Stimulated activated CD4-positive, alpha-beta T cell treated with anti-CD3 and anti-CD28 coated beads, Interleukin-2, amount 100 ng/mL, for 24 hours (primary cell): ENCODE data around the gene ADARB1.

Experiments
- DNase-seq, 2 donors: peaks; one replicate each; pipeline ENCODE4 v3.0.0-alpha.2; 2020

The ADARB1 gene

DNA sequence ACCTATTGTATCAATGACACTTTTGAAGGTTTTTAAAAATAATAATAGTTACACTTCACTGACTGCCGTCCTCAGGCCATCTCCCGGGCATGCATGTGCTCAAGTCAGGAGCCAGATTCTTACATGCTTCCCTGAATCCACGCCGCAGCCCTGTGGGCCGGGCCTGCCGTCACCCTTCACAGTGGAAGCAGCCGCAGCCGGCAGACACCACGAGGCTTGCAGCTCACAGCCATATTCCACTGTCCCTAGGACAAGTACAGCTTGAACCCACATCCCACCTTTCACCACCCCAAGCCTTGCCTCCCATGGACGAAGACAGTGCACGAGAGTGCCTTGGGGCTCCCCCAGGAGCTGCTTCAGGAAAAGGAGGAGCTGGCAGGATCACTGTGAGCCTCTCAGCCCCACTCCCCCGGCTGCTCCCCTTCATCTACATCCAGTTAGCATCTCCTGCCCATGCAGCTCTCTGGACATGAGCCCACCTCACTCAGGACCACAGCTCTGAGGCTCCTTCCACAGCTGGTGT, 136.1 kb downstream of the ADARB1 start:
- no peak for DNase-seq

DNA sequence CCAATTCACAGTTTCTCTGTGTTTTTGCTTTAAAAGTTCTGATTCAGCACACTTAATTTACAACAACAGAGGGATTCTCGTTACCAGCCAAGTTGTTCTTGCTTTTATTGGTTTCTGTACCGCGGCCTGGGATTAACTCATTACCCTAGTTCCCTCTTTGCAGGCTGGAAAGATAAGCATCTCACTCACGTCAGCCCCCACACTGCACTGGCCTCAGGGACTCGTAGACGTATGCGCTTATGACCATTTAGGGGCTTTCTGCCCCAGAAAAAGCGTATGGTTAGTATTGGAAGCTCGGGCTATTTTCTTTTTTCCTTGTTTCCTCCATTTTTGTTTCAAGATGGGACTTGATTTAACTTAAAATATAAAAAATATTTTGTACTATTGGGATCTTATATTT, 137.3 kb downstream of the ADARB1 start:
- no peak for DNase-seq

DNA sequence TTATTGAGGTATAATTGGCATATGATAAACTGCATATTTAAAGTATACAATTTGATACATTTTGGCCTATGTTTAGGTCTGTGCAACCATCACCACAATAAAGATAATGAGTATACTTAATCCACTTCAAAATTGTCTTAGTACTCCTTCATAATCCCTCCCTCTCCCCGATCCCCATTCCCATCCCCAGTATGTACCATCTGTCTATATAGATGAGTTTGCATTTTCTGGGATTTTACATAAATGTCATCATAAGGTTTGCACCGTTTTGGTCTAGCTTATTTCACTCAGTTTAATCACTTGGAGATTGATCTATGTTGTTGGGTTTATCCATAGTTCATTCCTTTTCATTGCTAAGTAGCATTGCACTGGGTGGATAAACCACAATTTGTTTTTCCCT, 139.0 kb downstream of the ADARB1 start:
- DNase-seq: no peak

DNA sequence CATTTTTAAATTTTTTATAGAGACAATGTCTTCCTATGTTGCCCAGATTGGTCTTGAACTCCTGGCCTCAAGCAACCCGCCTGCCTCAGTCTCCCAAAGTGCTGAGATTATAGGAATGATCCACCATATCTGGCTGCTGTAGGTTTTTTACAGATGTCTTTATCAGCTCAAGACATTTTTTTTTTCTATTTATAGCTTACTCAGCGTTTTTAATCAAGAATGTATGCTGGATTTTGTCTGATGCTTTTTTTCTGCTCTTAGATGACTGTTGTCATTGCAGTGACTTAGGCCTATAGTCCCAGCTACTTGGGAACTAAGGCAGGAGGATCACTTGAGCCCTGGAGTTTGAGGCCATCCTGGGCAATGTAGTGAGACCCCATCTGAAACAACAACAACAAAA, 140.8 kb downstream of the ADARB1 start:
- DNase-seq: no peak

DNA sequence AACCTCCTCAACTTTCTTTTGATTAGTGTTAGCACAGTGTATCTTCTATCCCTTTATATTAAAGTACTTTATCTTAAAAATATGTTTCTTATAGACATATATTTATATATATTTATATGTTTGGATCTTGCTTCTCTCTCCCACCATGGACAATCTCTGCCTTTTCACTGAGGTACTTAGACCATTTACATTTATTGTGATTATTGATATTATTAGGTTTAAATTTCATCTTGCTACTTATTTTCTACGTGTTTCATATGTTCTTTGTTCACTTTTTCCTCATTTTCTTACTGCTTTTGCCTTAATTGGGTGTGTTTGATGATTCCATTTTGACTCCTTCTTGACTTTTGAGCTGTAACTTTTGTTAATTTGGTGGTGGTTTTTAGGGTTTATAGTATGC, 142.6 kb downstream of the ADARB1 start:
- DNase-seq: no peak

DNA sequence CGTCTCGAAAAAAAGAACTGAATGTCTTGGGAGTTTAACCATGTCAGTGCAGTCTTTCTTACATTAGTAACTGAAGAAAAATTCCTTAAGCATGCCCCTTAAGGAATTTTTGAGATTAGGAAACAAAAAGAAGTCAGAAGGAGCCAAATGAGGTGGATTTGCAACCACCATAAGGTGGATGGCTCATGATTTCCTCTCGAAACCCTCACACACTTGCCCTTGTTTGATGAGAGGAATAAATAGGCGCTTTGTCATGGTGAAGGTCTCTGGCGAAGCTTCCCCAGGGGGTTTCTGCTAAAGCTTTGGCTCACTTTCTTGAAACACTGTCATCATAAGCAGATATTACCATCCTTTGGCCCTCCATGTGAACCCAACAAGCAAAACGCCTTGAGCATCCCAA, 145.1 kb downstream of the ADARB1 start:
- no peak for DNase-seq

DNA sequence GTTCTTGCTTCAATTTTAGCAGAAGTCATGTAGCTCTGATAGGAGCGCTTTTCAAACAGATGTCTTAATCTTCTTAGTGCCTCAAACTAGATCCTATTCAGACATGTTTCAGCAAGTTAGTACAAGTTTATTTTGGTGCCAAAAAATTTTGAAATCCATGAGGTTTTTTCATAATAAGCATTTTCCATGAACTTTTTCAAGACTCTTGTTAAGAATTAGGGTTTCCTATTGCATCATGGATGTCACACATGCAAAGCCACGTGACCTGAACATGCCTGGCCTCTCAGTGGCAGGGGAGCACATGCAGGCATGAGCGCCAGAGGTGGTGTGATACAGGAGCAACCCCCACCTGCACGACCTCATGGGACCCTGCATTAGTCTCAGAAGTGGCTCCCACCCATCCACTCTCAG, 145.7 kb downstream of the ADARB1 start:
- no peak for DNase-seq

DNA sequence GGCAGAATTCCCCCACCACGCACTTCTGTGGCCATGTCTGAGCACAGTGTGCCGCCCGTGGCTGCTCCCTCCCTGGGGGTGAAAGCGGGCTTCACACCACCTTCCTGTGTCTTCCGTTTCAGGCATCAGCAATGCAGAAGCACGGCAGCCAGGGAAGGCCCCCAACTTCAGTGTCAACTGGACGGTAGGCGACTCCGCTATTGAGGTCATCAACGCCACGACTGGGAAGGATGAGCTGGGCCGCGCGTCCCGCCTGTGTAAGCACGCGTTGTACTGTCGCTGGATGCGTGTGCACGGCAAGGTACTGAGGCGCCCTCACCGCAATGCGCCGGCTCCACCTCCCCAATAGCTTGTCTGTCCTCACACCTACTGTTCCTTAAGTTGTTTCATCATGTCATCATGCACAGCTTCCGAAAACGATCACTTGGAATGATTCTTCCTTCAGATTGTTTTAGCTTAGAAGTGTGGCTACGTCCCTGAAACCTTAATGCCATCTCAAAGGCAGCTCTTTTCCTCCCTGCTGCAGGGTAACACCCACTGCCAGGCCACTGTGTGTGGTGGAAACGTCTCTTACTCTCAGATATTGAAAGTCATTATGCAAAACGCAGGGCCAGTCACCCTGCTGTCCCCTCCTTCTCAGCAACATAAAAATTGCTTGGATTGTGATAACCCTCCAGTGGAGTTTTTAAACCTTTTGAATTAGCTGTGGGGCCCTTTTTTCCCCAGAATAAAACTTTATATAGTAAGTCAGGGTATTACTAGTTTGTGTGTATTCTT, 146.5 kb downstream of the ADARB1 start:
- DNase-seq: no peak

DNA sequence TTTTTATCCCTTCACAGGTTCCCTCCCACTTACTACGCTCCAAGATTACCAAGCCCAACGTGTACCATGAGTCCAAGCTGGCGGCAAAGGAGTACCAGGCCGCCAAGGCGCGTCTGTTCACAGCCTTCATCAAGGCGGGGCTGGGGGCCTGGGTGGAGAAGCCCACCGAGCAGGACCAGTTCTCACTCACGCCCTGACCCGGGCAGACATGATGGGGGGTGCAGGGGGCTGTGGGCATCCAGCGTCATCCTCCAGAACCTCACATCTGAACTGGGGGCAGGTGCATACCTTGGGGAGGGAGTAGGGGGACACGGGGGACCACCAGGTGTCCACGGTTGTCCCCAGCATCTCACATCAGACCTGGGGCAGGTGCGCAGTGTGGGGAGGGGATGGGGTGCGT, 147.6 kb downstream of the ADARB1 start:
- DNase-seq: no peak

DNA sequence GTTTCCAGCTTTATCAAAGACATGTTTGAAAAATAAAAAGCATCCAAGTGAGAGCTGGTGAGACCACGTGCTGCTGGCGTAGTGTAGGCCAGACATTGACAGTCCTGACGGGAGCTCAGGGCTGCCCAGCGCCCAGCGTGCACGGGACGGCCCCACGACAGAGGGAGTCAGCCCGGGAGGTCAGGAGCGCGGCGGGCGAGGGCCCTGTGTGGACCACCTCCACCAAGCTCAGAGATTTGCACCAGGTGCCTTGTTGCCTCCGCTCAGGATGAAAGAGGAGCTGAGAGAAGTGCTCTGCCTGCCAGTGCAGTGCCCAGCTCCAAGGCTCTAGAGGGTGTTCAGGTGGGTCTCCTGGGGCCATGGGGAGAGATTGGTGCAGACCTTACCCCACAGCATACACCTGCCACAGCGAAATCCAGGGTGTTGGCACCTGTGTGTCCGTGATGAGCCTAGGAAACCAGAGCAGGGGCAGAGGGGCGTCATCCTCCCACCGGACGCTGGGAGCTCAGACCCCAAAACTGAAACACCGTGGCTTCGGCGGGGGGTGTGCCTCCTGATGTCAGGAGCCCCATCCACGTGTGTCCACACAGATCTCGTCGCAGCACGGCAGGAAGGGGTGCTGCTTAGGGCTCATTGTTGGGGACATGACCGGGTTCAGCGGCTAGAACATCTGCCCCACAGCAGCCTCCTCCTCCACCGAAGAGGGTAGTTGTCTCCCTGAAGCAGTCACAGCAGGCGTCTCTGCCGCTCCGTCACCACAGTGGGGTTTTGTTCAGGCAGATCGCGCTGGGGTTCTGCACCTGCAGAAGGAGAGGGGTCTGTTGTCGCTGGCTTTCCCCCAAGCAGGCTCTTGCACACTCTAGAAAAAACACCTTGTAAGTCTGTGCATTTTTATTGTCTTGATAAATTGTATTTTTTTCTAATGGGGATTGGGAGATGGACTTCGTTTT, 149.1 kb downstream of the ADARB1 start:
- DNase-seq: no peak

DNA sequence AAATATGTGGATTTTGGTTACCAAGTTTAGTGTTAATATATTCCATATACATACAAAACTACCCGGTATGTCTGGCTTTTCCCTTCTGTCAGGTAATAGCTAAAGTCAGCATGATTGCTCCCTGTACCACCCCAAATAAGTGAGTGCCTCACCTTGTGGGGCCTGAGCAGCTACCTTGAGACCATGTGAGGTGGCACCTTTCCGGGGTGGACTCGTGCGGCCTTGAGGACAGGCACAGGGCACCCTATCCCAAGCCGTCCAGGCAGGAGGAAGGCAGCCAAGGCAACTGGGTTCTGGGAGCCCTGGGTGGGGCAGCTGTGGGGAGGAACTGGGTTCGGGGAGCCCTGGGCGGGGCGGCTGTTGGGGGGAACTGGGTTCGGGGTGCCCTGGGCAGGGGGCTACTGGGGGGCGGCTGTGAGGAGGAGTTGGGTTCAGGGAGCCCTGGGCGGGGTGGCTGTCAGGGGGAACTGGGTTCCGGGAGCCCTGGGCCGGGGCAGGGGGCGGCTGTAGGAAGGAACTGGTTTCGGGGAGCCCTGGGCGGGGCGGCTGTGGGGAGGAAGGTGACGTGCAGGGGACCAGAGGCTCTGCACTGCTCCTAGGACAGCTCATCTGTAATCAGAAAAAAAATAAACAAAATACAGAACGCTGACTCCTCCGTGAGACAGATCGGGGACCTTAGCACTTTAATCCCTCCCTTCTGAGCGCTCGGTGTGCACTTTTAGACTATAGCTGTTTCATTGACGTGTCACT, 150.0 kb downstream of the ADARB1 start:
- DNase-seq: peak; percentile 34 to 49

DNA sequence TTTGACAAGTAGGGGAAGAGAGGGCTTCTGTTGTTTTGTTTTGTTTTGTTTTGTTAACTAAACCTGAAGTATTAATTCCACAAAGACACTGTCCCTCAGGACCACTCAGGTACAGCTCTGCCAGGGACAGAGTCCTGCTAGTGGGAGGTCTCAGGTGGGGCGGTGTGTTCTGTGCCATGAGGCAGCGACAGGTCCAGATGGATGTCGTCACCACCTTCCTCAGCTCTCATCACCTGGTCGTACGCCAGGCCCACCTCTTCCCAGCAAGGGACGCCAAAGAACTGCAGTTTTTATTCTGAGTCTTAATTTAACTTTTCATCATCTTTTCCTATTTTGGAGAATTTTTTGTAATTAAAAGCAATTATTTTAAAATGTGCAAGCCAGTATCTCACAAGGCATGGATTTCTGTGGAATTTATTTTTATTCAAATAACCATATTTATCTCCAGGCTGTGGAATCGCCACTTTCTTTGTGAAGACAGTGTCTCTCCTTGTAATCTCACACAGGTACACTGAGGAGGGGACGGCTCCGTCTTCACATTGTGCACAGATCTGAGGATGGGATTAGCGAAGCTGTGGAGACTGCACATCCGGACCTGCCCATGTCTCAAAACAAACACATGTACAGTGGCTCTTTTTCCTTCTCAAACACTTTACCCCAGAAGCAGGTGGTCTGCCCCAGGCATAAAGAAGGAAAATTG, 150.8 kb downstream of the ADARB1 start:
- no peak for DNase-seq

DNA sequence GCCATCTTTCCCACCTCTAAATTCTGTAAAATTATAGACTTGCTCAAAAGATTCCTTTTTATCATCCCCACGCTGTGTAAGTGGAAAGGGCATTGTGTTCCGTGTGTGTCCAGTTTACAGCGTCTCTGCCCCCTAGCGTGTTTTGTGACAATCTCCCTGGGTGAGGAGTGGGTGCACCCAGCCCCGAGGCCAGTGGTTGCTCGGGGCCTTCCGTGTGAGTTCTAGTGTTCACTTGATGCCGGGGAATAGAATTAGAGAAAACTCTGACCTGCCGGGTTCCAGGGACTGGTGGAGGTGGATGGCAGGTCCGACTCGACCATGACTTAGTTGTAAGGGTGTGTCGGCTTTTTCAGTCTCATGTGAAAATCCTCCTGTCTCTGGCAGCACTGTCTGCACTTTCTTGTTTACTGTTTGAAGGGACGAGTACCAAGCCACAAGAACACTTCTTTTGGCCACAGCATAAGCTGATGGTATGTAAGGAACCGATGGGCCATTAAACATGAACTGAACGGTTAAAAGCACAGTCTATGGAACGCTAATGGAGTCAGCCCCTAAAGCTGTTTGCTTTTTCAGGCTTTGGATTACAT, 151.5 kb downstream of the ADARB1 start:
- no peak for DNase-seq

DNA sequence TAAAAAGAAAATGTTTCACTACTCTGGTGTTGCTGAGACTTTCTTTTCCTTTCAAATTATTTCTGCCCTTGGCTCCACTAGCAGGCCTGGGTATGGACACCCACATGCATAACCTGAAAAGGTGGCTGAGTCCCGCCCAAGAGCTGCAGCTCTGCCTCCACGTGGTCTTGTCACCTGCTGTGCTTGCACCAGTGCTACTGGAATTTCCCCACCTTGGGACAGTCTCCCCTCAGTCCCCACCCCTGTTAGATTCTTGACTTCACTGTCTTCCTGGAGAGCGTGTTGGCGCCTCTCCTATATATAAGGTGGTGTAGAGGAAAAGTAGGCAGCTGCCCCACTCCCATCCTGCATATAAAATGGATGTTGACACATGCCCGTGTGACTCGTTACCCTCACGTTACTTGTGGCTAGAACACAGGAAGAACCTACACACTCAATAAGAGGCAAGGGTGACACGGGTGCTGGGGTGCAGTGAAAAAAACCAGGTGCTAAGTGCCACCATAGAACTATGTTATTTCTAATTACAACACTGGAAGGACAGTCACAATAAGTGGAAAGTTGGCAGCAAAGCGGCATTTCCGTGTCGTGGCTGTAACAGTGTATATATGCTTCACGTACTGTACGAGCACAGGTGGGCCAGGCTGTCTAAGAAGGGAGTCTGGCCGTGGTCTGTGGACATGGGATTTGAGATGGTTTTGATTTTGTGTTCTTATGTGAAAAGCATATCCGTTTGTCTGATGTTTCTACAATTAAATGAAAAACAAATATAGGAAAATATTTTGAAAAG, 152.4 kb downstream of the ADARB1 start:
- DNase-seq: peak in 1 of 2 donors; percentile 20

DNA sequence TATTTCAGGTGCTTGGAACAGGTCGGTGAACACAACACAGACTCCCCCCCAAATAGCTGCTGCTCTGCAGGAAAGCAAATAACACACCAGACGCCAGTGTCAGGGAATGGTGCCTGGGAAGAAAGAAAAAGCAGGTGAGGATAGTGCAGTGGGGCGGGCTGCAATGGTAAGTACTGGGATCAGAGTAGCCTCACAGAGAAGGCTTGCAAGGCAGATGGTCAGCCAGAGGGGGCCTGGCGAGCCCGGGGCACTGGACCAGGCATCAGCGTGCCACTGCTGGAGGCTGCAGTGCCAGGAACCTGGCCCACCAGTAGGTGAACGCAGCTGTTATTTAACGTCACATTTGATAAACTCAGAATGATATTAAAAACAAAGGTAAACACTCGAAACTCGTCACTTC, 153.4 kb downstream of the ADARB1 start:
- DNase-seq: no peak

DNA sequence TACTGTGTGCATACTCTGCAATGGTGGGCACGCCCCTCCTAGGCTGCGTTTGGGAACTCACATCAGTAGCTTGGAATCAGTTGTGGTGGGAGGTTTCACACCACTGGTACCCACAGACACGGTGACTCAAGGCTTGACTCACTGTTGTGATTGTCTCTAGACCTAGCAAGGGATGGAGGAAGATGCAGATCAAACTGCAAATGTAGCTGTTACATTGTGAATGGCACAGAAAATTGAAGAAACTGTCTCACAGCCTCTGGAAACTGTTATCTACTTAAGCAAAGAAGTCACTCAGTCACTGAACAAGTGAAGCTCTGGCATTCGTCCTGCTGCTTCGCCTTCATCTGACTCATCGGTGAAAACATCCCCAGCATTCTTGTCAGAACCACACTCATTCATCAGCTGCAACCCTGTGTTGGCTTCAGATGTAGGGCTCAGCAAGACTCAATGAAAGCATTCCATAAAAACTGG, 153.8 kb downstream of the ADARB1 start:
- DNase-seq: peak; percentile 75 to 78

DNA sequence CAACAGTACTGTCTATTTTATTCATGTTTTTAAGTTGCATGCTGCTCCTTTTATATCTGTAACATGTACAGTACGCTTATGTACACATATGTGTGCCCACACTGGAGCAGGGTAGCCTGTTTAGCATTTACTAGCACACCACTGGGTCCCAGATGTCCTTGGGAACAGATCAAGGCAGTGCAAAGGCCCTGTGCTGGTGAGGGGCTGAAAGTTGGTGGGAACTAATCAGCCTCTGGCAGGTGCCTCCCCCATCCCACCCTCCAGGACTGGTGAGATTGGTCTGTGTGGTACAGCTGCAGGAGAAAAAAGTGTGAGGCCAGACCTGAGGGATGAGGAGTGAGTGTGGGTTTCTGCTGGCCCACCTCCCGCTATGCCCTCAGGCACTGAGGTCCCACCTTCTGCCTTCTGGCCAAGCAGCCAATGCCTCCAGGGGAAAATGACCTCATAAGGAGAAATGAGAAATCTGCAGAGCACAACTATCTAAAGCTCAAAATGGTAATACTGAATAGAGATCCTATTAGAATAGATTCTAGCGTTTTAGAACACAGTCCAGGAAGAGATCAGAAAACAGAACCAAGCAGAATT, 154.4 kb downstream of the ADARB1 start:
- DNase-seq: no peak

DNA sequence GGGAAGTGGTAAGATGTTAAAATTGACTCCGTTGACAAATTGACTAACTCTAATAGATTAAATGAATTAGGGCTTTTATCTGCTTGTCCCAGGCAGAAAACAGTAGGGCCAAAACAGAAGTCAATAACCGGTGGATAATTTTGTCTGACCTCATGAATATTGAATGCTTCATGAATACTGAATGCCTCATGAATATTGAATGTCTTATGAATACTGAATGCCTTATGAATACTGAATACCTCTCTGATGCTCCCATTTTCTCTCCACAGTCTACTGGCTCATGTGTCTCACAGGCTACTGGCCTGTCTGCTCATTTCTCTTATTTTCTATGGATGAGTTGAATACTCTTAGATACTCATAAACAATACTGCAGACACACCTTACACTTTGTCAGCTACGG, 157.3 kb downstream of the ADARB1 start:
- no peak for DNase-seq

DNA sequence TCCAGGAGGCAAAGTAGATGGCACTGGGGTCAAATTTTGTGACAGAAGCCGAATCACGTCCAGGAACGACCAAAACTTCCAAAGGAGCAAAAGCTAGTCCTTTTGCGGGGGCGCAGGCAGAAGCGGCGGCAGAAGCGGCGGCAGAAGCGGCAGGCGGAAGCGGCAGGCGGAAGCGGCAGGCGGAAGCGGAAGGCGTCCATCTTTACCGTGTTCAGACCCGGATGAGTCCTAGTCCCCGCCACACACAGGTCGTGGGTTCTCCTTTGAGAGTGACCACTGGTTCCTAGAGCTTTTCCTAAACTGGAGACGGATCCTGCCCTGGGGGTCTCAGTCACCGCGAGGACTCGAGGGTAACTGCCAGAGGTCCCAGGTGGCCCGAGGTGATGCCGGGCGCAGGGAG, 159.7 kb downstream of the ADARB1 start:
- DNase-seq: no peak

DNA sequence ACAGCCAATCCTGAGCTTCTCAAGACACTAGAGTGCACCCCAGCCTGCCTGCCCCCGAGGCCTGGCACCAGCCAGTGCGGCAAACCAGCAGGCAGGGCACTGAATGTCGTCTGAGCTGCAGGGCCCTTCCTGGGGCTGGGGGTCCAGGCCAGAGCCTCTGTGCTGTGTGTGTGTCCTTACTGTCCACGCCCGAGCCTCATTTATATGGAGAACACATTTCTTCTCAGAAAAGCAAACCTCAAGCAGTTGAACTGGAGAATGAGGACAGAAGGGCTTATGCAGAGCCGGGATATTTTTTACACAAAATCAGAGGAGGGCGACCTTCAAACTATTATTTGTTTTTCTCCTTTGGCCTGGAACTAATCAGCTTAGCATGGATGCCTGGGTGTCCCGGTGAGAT, 160.6 kb downstream of the ADARB1 start:
- DNase-seq: no peak

DNA sequence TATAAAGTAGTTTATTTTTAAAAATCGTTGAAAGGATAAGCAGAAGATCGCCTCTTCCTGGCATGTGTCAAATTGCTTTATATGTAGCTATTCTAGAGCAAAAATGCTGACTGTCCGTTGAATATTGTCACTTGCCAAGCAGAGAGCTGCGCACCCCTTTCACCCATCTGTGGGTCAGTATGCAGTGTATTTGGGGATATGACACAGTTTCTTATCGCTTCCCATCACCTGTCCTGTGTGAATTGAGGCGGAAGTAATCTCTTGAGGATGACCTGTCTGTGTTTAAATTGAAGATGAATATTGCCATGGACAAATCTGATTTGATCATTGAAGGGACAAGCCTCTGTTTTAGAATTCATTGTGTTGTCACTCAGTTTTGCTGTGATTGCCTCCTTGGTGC, 161.1 kb downstream of the ADARB1 start:
- DNase-seq: no peak
